ENCODE measurements around the gene APBB2. TPM values are rescaled to one million over a fixed set of nuclear protein-coding genes. Genes with fewer than 3 reads are reported as not detected.

The APBB2 gene
- total RNA-seq, 1 experiment from 2014 or later: 49.0 TPM

- TF ChIP-seq, protein P1, sequence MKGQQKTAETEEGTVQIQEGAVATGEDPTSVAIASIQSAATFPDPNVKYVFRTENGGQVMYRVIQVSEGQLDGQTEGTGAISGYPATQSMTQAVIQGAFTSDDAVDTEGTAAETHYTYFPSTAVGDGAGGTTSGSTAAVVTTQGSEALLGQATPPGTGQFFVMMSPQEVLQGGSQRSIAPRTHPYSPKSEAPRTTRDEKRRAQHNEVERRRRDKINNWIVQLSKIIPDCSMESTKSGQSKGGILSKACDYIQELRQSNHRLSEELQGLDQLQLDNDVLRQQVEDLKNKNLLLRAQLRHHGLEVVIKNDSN (CRISPR knock-in tag; IDR thresholded peaks at IDR 0.05): no peak
- TF ChIP-seq, protein P2, sequence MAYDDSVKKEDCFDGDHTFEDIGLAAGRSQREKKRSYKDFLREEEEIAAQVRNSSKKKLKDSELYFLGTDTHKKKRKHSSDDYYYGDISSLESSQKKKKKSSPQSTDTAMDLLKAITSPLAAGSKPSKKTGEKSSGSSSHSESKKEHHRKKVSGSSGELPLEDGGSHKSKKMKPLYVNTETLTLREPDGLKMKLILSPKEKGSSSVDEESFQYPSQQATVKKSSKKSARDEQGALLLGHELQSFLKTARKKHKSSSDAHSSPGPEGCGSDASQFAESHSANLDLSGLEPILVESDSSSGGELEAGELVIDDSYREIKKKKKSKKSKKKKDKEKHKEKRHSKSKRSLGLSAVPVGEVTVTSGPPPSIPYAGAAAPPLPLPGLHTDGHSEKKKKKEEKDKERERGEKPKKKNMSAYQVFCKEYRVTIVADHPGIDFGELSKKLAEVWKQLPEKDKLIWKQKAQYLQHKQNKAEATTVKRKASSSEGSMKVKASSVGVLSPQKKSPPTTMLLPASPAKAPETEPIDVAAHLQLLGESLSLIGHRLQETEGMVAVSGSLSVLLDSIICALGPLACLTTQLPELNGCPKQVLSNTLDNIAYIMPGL (CRISPR knock-in tag; IDR thresholded peaks at IDR 0.05): no peak
- TF ChIP-seq ERG (CRISPR knock-in tag; IDR thresholded peaks at IDR 0.05) (no peak), CREM (CRISPR knock-in tag; IDR thresholded peaks at IDR 0.05) (no peak), KAT7 (CRISPR knock-in tag; IDR thresholded peaks at IDR 0.05; ENCODE audit: borderline replicate concordance) (no peak), ZNF423 (CRISPR knock-in tag; IDR thresholded peaks at IDR 0.05) (no peak), RELA (CRISPR knock-in tag; IDR thresholded peaks at IDR 0.05; ENCODE audit: borderline replicate concordance) (no peak), ZNF219 (CRISPR knock-in tag; IDR thresholded peaks at IDR 0.05; ENCODE audit: borderline replicate concordance) (no peak), ATF2 (CRISPR knock-in tag; IDR thresholded peaks at IDR 0.05; ENCODE audit: borderline replicate concordance, low read depth) (no peak)
Observed at GRCh38 chr4:40831146-40831907, 383.0 kb downstream of the APBB2 start (continued).

- TF ChIP-seq, protein P3, sequence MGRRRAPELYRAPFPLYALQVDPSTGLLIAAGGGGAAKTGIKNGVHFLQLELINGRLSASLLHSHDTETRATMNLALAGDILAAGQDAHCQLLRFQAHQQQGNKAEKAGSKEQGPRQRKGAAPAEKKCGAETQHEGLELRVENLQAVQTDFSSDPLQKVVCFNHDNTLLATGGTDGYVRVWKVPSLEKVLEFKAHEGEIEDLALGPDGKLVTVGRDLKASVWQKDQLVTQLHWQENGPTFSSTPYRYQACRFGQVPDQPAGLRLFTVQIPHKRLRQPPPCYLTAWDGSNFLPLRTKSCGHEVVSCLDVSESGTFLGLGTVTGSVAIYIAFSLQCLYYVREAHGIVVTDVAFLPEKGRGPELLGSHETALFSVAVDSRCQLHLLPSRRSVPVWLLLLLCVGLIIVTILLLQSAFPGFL (CRISPR knock-in tag; IDR thresholded peaks at IDR 0.05; ENCODE audit: borderline replicate concordance): no peak
- TF ChIP-seq E2F1 (CRISPR knock-in tag; IDR thresholded peaks at IDR 0.05): no peak
- TF ChIP-seq ZBTB21 (CRISPR knock-in tag; IDR thresholded peaks at IDR 0.05; ENCODE audit: borderline replicate concordance): no peak
- TF ChIP-seq ZNF416 (CRISPR knock-in tag; IDR thresholded peaks at IDR 0.05): no peak
- no peak for TF ChIP-seq USF2 (CRISPR knock-in tag; IDR thresholded peaks at IDR 0.05)
- TF ChIP-seq SMAD3 (CRISPR knock-in tag; IDR thresholded peaks at IDR 0.05; ENCODE audit: borderline replicate concordance): no peak
- no peak for TF ChIP-seq ZMAT4 (CRISPR knock-in tag; IDR thresholded peaks at IDR 0.05)
- TF ChIP-seq ZNF396 (CRISPR knock-in tag; IDR thresholded peaks at IDR 0.05; ENCODE audit: borderline replicate concordance): no peak
- no peak for TF ChIP-seq ZNF121 (CRISPR knock-in tag; IDR thresholded peaks at IDR 0.05)
- TF ChIP-seq E2F4 (CRISPR knock-in tag; IDR thresholded peaks at IDR 0.05; ENCODE audit: borderline replicate concordance, low read depth): no peak
- no peak overlapping the region for H3K4me3 Mint-ChIP-seq
- CTCF ChIA-PET: interaction anchor here (1.0 to 1.3 kb wide), 2 partner anchors 11 to 105 kb away, joined by 3 to 4 read pairs; no protein-coding TSS in a partner anchor
- H3K9me3 Mint-ChIP-seq: no peaks in the 10 kb centered on the region
- H3K4me1 Mint-ChIP-seq: no peaks in the 10 kb centered on the region
- ATAC-seq: no peak
- H3K36me3 Mint-ChIP-seq: peaks cover 54% of the 10 kb centered on the region
- H3K27me3 Mint-ChIP-seq (ENCODE audit: low read depth): no peaks in the 10 kb centered on the region
- H3K27ac Mint-ChIP-seq: no peak overlapping the region
- DNase-seq (ENCODE audit: low spot score): no peak
- POLR2A ChIA-PET: no interaction called here
Observed at GRCh38 chr4:40829586-40829985, 384.8 kb downstream of the APBB2 start.
